CD4-positive, alpha-beta T cell treated with Interleukin-6 at 100 ng/mL for 8 hours (primary cell): ENCODE results near the gene LUZP4.
"Not testable (repeated sequence)": the region's sequence is repeated elsewhere in the genome, so short reads cannot be mapped to it uniquely, and the experiment has no call there.

Experiments
- DNase-seq: peaks from one replicate; pipeline ENCODE4 v3.0.0-alpha.2; 2020; ENCODE audit warnings: mixed read lengths, low spot score

LUZP4 gene

GRCh38 chrX:115337491-115338144 lies 48.1 kb downstream of the LUZP4 start:
- no peak for DNase-seq

GRCh38 chrX:115339441-115340025 lies 50.0 kb downstream of the LUZP4 start:
- DNase-seq: no peak

- no peak for DNase-seq
These were observed 51.9 kb downstream of the LUZP4 start for GRCh38 chrX:115341421-115341820.

GRCh38 chrX:115344885-115345614 lies 55.5 kb downstream of the LUZP4 start:
- DNase-seq: no peak

GRCh38 chrX:115345615-115346014 lies 56.1 kb downstream of the LUZP4 start:
- DNase-seq: no peak

GRCh38 chrX:115346738-115347137 lies 57.2 kb downstream of the LUZP4 start:
- DNase-seq: not testable (repeated sequence)

GRCh38 chrX:115348446-115349225 lies 59.1 kb downstream of the LUZP4 start:
- DNase-seq: no peak

GRCh38 chrX:115350711-115351381 lies 61.3 kb downstream of the LUZP4 start:
- DNase-seq: no peak

- DNase-seq: no peak
These were observed 66.9 kb downstream of the LUZP4 start for GRCh38 chrX:115356369-115356768.
